ENCODE results near the gene HOXA13. TPM values are rescaled to one million over a fixed set of nuclear protein-coding genes. Genes with fewer than 3 reads are reported as not detected.

Gene HOXA13
- total RNA-seq, 1 donor from 2014 or later = 14.5 TPM

- TF ChIP-seq POLR2A (IDR thresholded peaks at IDR 0.05) (no peak), POLR2AphosphoS5 (IDR thresholded peaks at IDR 0.05; ENCODE audit: insufficient read depth in 1 of 2, low read depth in 1 of 2) (no peak), CTCF (IDR thresholded peaks at IDR 0.05) (no peak)
- Histone ChIP-seq H3K36me3 (no peaks in the 10 kb centered on the region), H3K9me3 (no peaks in the 10 kb centered on the region), H3K4me1 (peaks cover 25% of the 10 kb centered on the region), H3K27ac (no peak overlapping the region), H3K4me3 (no peak overlapping the region), H3K27me3 (no peaks in the 10 kb centered on the region)
- DNase-seq (ENCODE audit: extremely low spot score in 2 of 2) = no peak
- intact Hi-C loops (cut with DNase I) = no loop called here
Observed at GRCh38 chr7:27247000-27247399, 47.1 kb upstream of the HOXA13 start.

GRCh38 chr7:27245798-27246691 is 46.2 kb upstream of the HOXA13 start:
- TF ChIP-seq POLR2A (IDR thresholded peaks at IDR 0.05) = no peak
- TF ChIP-seq CTCF (IDR thresholded peaks at IDR 0.05) = no peak
- no peak for TF ChIP-seq POLR2AphosphoS5 (IDR thresholded peaks at IDR 0.05; ENCODE audit: insufficient read depth in 1 of 2, low read depth in 1 of 2)
- DNase-seq (ENCODE audit: extremely low spot score in 2 of 2) = no peak
- Histone ChIP-seq H3K27me3 (no peaks in the 10 kb centered on the region), H3K4me3 (peak overlapping the region in 1 of 2 donors; percentile 7), H3K27ac (no peak overlapping the region), H3K4me1 (peaks cover 30% of the 10 kb centered on the region), H3K36me3 (no peaks in the 10 kb centered on the region), H3K9me3 (no peaks in the 10 kb centered on the region)
- intact Hi-C loops (cut with DNase I) = no loop called here

GRCh38 chr7:27245124-27245797 is 45.4 kb upstream of the HOXA13 start:
- H3K4me1 ChIP-seq = peaks cover 33% of the 10 kb centered on the region
- intact Hi-C loops (cut with DNase I) = no loop called here
- no peak overlapping the region for H3K27ac ChIP-seq
- no peak for DNase-seq (ENCODE audit: extremely low spot score in 2 of 2)
- H3K4me3 ChIP-seq = no peak overlapping the region
- H3K9me3 ChIP-seq = no peaks in the 10 kb centered on the region
- no peaks in the 10 kb centered on the region for H3K36me3 ChIP-seq
- H3K27me3 ChIP-seq = no peaks in the 10 kb centered on the region
- TF ChIP-seq POLR2A (IDR thresholded peaks at IDR 0.05) (no peak), CTCF (IDR thresholded peaks at IDR 0.05) (no peak), POLR2AphosphoS5 (IDR thresholded peaks at IDR 0.05; ENCODE audit: insufficient read depth in 1 of 2, low read depth in 1 of 2) (no peak)

GRCh38 chr7:27244488-27245123 is 44.7 kb upstream of the HOXA13 start:
- no peaks in the 10 kb centered on the region for H3K36me3 ChIP-seq
- intact Hi-C loops (cut with DNase I) = no loop called here
- TF ChIP-seq CTCF (IDR thresholded peaks at IDR 0.05) (no peak), POLR2A (IDR thresholded peaks at IDR 0.05) (no peak), POLR2AphosphoS5 (IDR thresholded peaks at IDR 0.05; ENCODE audit: insufficient read depth in 1 of 2, low read depth in 1 of 2) (no peak)
- H3K4me3 ChIP-seq = no peak overlapping the region
- no peaks in the 10 kb centered on the region for H3K27me3 ChIP-seq
- H3K27ac ChIP-seq = no peak overlapping the region
- H3K9me3 ChIP-seq = no peaks in the 10 kb centered on the region
- DNase-seq (ENCODE audit: extremely low spot score in 2 of 2) = no peak
- peaks cover 34% of the 10 kb centered on the region for H3K4me1 ChIP-seq

Data from vagina (tissue), 2 donors.